Activated naive CD8-positive, alpha-beta T cell treated with anti-CD3 and anti-CD28 coated beads for 36 hours (primary cell): ENCODE measurements around the gene IL2RG. TPM values are rescaled to one million over a fixed set of nuclear protein-coding genes. Genes with fewer than 3 reads are reported as not detected.

Experiments used
- DNase-seq: peaks from one replicate; pipeline ENCODE4 v3.0.0; 2021
- H3K27ac Mint-ChIP-seq: one replicate; pipeline ENCODE4 v1.8.0; 2022; ENCODE audit warnings: mild to moderate bottlenecking, moderate library complexity, mixed read lengths
- H3K27me3 Mint-ChIP-seq: one replicate; pipeline ENCODE4 v1.8.0; 2022; ENCODE audit warnings: mild to moderate bottlenecking, mixed read lengths
- H3K36me3 Mint-ChIP-seq: one replicate; pipeline ENCODE4 v1.8.0; 2021; ENCODE audit warnings: mild to moderate bottlenecking, mixed read lengths
- H3K4me1 Mint-ChIP-seq: one replicate; pipeline ENCODE4 v1.8.0; 2021; ENCODE audit warnings: mixed read lengths
- H3K4me3 Mint-ChIP-seq: one replicate; pipeline ENCODE4 v1.8.0; 2022; ENCODE audit warnings: mild to moderate bottlenecking, moderate library complexity, mixed read lengths
- H3K9me3 Mint-ChIP-seq: one replicate; pipeline ENCODE4 v1.8.0; 2022; ENCODE audit warnings: mixed read lengths
- total RNA-seq, 2 experiments: library from RNA; stranded (reverse); gene quantifications; one replicate each; pipeline ENCODE4 v1.2.3, GENCODE V29; 2021

The IL2RG gene
- total RNA-seq, 2 experiments from 2014 or later, result 231 to 241 TPM

- H3K36me3 Mint-ChIP-seq, result peaks cover 10% of the 10 kb centered on the region
- H3K9me3 Mint-ChIP-seq, result no peaks in the 10 kb centered on the region
- DNase-seq, result no peak
- H3K4me3 Mint-ChIP-seq, result no peak overlapping the region
- H3K27ac Mint-ChIP-seq, result peak overlapping the region; percentile 66
- H3K4me1 Mint-ChIP-seq, result peaks cover 56% of the 10 kb centered on the region
- H3K27me3 Mint-ChIP-seq, result no peaks in the 10 kb centered on the region
Measured at GRCh38 chrX:71099736-71100135, 11.6 kb downstream of the IL2RG start.

DNA sequence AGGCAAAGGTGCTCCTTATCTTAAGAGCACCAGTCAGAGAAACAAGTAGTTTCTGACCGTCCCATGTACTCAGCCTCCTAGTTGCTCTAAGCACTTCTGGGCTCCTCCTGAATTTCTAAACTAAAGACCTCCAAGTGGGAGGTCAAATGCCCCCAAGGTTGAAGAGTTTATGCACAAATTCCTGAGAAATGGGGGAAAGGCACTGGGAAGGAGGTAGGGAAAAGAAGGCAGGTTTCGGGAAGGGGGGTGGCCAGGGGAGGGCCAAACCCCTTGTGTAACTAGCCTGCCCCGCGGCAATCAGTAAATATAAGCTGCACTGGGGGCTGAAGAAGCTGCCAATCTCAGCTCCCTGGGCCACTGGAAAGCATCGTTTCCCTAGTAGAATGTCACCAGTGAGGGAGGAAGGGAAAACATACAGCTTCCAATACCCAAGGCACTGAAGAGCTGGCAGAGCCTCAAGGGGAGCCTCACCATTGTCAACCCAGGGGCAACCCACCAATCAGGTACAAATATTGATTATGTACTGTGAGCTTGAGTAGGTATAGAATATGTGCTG lies 12.3 kb downstream of the IL2RG start:
- H3K9me3 Mint-ChIP-seq, result no peaks in the 10 kb centered on the region
- no peak overlapping the region for H3K4me3 Mint-ChIP-seq
- H3K36me3 Mint-ChIP-seq, result peaks cover 3% of the 10 kb centered on the region
- H3K27me3 Mint-ChIP-seq, result no peaks in the 10 kb centered on the region
- no peak for DNase-seq
- H3K4me1 Mint-ChIP-seq, result peaks cover 49% of the 10 kb centered on the region
- no peak overlapping the region for H3K27ac Mint-ChIP-seq

DNA sequence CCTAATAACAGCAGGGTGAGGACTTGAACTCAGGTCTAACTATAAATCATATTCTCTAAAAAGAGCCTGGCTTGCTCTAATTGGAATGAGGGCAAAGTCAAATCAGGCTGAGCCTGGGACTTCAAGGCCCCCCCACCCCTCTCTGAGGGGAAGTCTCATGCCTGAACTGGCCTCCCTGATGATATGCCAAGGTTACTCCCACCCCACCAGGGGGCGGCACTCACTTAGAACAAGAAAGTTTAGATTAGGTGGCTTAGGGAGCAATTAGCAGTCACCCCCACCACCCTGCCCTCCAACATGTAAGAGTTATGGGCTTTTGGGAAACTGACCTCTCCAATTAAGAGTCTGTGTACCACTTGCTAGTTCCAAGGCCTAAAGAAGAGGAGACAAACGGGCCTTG lies 13.1 kb downstream of the IL2RG start:
- no peak overlapping the region for H3K27ac Mint-ChIP-seq
- H3K36me3 Mint-ChIP-seq, result no peaks in the 10 kb centered on the region
- DNase-seq, result peak; percentile 71
- no peaks in the 10 kb centered on the region for H3K27me3 Mint-ChIP-seq
- no peaks in the 10 kb centered on the region for H3K9me3 Mint-ChIP-seq
- no peak overlapping the region for H3K4me3 Mint-ChIP-seq
- peaks cover 46% of the 10 kb centered on the region for H3K4me1 Mint-ChIP-seq

GRCh38 chrX:71096760-71097032 lies 14.7 kb downstream of the IL2RG start:
- no peaks in the 10 kb centered on the region for H3K9me3 Mint-ChIP-seq

DNA sequence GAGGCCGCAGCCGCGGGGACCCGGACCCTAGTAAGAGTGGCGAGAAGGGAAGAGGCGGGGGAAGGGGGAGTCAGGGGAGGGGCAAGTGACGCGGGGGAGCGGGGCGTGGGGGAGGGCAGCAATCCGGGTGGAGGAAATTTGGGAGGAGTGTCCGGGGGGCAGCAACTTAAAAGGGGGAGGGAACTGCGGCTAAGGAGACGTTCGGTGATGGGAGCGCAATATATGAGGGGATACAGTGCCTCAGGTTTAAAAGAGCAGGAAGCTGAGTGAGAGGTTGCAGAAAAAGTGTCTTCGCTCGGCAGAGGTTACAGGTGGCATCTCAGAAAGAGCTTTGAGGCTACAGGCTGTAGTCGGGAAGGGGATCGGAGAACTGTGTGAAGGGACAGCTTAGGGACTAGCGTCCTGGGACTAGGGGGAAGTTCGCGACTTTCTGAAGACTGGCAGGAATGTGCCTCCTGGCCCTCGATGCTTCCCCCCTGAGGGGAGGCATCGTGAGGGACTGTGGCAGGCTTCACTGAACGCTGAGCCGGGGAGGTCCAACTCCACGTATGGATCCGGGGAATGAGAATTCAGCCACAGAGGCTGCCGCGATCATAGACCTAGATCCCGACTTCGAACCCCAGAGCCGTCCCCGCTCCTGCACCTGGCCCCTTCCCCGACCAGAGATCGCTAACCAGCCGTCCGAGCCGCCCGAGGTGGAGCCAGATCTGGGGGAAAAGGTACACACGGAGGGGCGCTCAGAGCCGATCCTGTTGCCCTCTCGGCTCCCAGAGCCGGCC lies 15.2 kb downstream of the IL2RG start:
- peaks cover 29% of the 10 kb centered on the region for H3K4me1 Mint-ChIP-seq
- H3K36me3 Mint-ChIP-seq, result no peaks in the 10 kb centered on the region
- H3K27me3 Mint-ChIP-seq, result no peaks in the 10 kb centered on the region
- peak overlapping the region; percentile 97 for H3K4me3 Mint-ChIP-seq
- DNase-seq, result no peak
- H3K27ac Mint-ChIP-seq, result peak overlapping the region; percentile 89
- no peaks in the 10 kb centered on the region for H3K9me3 Mint-ChIP-seq

More at GRCh38 chrX:71096760-71097032, 14.7 kb downstream of the IL2RG start:
- peak overlapping the region; percentile 97 for H3K4me3 Mint-ChIP-seq
- H3K27ac Mint-ChIP-seq, result no peak overlapping the region
- DNase-seq, result no peak
- peaks cover 34% of the 10 kb centered on the region for H3K4me1 Mint-ChIP-seq
- no peaks in the 10 kb centered on the region for H3K36me3 Mint-ChIP-seq
- no peaks in the 10 kb centered on the region for H3K27me3 Mint-ChIP-seq

DNA sequence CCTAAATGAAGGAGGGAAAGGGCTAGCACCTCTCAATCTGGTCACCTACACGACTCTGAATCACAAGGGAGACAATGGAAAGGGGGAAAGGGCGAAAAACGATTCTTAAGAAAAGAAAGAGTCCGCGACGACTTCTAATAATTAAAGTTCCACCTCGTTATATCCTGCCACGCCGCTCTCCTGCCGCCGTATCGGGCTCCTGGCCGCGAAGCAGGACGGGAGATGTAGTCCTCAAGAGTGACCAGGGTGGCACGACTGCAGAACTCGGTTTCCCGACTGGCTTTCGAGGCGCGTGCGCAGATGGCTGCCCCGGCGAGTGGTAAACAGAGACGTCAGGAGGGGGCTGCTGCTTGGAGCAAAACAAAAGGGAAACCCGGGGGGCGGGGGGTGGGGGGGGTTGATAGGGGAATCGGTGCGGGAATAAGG lies 15.8 kb downstream of the IL2RG start, which contains the start of gene FOXO4:
Gene FOXO4 (plus strand): TSS at position 297 of the 426 bp plus-strand sequence. CDS start 678 bp downstream, outside the sequence.
- Mint-ChIP-seq H3K36me3 (no peaks in the 10 kb centered on the region), H3K4me3 (peak within 1 kb of the TSS; percentile 97), H3K27me3 (no peaks in the 10 kb centered on the region), H3K9me3 (no peaks in the 10 kb centered on the region), H3K27ac (peak within 1 kb of the TSS; percentile 89), H3K4me1 (peaks cover 25% of the 10 kb centered on the region)
- peak; percentile 85 for DNase-seq

- Mint-ChIP-seq H3K4me1 (peaks cover 23% of the 10 kb centered on the region), H3K27ac (peak overlapping the region; percentile 19), H3K27me3 (no peaks in the 10 kb centered on the region), H3K36me3 (no peaks in the 10 kb centered on the region), H3K9me3 (no peaks in the 10 kb centered on the region), H3K4me3 (peak overlapping the region; percentile 97)
- DNase-seq, result no peak
Measured at GRCh38 chrX:71095033-71095432, 16.3 kb downstream of the IL2RG start.

DNA sequence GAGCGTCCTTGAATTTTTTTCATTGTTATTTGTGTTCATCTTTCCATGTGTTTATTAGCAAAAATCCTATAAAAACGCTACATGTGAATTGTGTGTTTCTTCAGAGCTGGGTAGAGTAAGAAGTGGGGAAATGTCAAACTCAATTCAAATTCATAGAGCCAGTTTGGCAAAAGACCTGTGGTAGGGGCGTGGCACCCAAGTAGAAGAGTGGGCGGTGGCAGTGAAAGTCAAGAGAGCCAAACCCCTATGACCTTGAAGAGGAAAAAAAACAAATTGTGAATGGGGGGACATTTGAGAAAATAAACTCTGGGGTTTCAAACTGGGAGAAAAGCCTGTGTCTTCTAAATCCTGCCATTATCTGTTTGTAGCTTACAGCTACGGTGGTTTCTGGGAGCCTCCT lies 20.1 kb downstream of the IL2RG start:
- no peaks in the 10 kb centered on the region for H3K9me3 Mint-ChIP-seq
- H3K4me3 Mint-ChIP-seq, result no peak overlapping the region
- peaks cover 2% of the 10 kb centered on the region for H3K4me1 Mint-ChIP-seq
- DNase-seq, result no peak
- H3K27me3 Mint-ChIP-seq, result no peaks in the 10 kb centered on the region
- no peaks in the 10 kb centered on the region for H3K36me3 Mint-ChIP-seq
- H3K27ac Mint-ChIP-seq, result no peak overlapping the region

GRCh38 chrX:71085900-71086299 lies 25.5 kb downstream of the IL2RG start:
- Mint-ChIP-seq H3K27ac (no peak overlapping the region), H3K4me3 (no peak overlapping the region), H3K4me1 (peaks cover 6% of the 10 kb centered on the region), H3K9me3 (no peaks in the 10 kb centered on the region), H3K36me3 (no peaks in the 10 kb centered on the region), H3K27me3 (no peaks in the 10 kb centered on the region)
- no peak for DNase-seq

GRCh38 chrX:71082822-71083221 lies 28.6 kb downstream of the IL2RG start:
- no peak overlapping the region for H3K4me3 Mint-ChIP-seq
- H3K9me3 Mint-ChIP-seq, result no peaks in the 10 kb centered on the region
- no peak for DNase-seq
- no peaks in the 10 kb centered on the region for H3K27me3 Mint-ChIP-seq
- peaks cover 6% of the 10 kb centered on the region for H3K4me1 Mint-ChIP-seq
- H3K36me3 Mint-ChIP-seq, result no peaks in the 10 kb centered on the region
- H3K27ac Mint-ChIP-seq, result no peak overlapping the region

DNA sequence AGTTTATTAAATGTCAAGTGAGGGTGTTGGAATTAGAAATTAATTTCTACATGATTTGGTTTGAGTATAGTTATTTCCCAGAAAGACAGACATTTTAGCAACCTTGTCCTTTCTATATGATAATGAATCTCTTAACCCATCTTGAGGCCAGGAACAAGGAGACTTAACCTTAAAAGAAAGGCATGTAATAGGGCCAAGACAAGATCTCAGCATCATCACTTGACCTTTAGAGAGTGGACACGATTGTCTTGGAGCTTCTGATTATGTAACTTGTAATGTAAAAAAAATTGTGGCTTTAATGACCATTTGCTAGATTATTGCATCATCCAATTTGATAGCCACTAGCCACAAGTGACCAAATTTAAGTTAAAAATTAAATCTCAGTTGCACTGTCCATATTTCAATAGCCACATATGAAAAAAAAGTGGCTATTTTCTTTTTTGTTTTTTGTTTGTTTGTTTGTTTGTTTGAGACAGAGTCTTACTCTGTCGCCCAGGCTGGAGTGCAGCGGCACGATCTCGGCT lies 29.2 kb downstream of the IL2RG start:
- Mint-ChIP-seq H3K4me1 (peaks cover 6% of the 10 kb centered on the region), H3K9me3 (no peaks in the 10 kb centered on the region), H3K36me3 (no peaks in the 10 kb centered on the region), H3K27me3 (no peaks in the 10 kb centered on the region), H3K27ac (no peak overlapping the region), H3K4me3 (no peak overlapping the region)
- no peak for DNase-seq

DNA sequence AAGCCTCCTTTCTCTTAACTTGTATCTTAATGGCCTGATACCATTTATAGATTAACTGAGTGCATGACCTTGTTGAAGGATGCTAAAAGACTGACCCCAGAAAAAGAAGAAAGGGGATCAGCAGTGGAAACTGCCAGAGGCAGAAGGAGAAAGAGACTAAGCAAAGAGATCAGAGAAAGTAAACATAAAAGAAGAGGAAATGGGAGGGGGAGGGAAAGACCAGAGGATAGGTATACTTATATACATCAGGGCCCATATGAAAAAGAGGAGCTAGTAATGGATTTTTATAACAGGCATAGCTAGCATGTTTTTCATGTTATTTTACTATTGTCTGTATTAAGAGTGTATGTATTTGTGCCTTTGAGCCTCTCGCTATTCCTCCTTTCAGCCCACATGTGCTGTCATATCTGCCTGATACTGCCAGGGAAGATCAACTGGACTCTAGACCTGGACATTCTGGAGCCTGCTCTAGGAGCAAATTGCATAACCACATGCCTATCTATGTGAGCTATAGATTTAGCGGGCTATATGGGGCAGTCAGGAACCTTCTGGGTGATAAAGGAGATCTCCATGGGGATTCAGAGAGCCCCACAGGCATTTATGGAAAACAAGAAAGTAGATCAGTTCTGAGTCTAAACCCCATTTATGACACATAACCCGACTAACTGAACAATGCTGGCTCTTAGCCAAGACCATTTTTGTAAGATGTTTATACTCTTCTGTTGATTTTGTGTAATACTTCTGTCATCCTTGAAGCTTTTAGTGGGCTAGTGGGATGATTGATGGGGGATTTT lies 29.9 kb downstream of the IL2RG start:
- Mint-ChIP-seq H3K4me3 (no peak overlapping the region), H3K4me1 (peaks cover 6% of the 10 kb centered on the region), H3K9me3 (no peaks in the 10 kb centered on the region), H3K36me3 (no peaks in the 10 kb centered on the region), H3K27me3 (no peaks in the 10 kb centered on the region), H3K27ac (no peak overlapping the region)
- no peak for DNase-seq

GRCh38 chrX:71070531-71070930 lies 40.8 kb downstream of the IL2RG start:
- no peak for DNase-seq
- Mint-ChIP-seq H3K9me3 (no peaks in the 10 kb centered on the region), H3K4me3 (no peak overlapping the region), H3K27me3 (no peaks in the 10 kb centered on the region), H3K27ac (no peak overlapping the region), H3K4me1 (peaks cover 9% of the 10 kb centered on the region), H3K36me3 (peaks cover 5% of the 10 kb centered on the region)

DNA sequence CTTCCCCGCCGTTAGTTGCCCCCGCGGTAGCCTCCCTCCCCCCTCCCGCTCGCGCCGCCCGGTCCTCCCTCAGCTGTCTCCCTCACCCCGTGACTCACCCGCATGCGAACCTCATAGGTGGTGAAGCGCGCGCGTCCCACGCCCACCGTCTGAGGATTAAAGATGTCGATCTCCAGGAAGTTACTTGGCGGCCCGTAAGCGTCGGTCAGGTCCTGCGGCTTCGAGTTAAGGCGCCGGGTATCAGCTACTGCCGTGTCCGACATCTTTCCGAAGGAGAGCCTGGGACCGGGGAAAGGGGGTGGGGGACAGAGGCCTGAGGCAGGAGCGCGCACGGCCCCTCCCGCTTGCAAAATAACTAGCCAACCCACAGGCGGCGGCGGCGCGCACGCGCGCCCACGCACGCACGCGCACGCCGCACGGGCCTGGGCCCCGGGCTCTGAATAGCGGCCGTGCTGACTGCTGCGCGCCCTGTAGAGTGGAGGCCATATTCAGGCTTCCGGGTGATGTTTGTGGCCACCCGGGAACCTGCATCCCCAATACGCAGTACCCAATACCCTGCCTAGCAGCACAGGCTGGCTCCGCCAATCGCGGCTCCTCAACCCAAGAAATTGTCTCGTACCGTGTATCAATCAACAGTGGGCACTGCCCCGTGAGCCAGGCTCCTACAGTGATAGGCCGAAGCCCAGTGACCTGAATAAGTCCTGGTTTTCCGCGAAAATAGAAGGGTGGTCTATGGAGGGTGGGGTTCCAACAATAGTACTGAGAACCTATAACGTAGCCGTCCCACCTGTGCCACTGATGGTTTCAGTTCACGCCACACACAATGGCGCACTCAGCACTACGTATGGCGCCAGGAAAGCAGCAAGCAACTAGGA lies 43.1 kb downstream of the IL2RG start, which contains the start of gene SNX12:
Gene SNX12 (minus strand): TSS at position 291 of the 875 bp plus-strand sequence. CDS start 28 bp downstream, at position 263.
- Mint-ChIP-seq H3K36me3 (peaks cover 11% of the 10 kb centered on the region), H3K27me3 (no peaks in the 10 kb centered on the region), H3K27ac (peak within 1 kb of the TSS; percentile 97), H3K4me3 (peak within 1 kb of the TSS; percentile 99), H3K9me3 (no peaks in the 10 kb centered on the region), H3K4me1 (peaks cover 11% of the 10 kb centered on the region)
- peak; percentile 88 for DNase-seq
